K562 (cell line): ENCODE data around the gene CTCFL. TPM values are rescaled to one million over a fixed set of nuclear protein-coding genes. Genes with fewer than 3 reads are reported as not detected.
A peak's percentile ranks its signal among the peaks of the same experiment; 100 is the strongest.

Source experiments
- ATAC-seq: fragments of 200-7000 bp; cut with Tn5 transposase; 3 replicates; pipeline ENCODE4 v1.9.1; 2020; ENCODE audit warnings: moderate library complexity
- BruUV-seq: library from RNA; stranded (reverse); fragments of 400-500 nt; replicated peaks from 2 replicates; lab custom pipeline; 2021; lab: Mats Ljungman, UMichigan
- CTCF ChIA-PET: fragments of 300-600 bp; formaldehyde crosslinking; extraction: SDS; loops from one replicate; lab custom pipeline; 2021; ENCODE audit warnings: low intra/inter-chr PET ratio; lab: Yijun Ruan, JAX
- POLR2A ChIA-PET: fragments of 300-600, 350-650 bp; sonication (Branson Sonifier 250); formaldehyde crosslinking; extraction: SDS; loops from one replicate; lab custom pipeline; 2021; ENCODE audit warnings: antibody characterized with exemption, inconsistent platforms; lab: Yijun Ruan, JAX
- DNase-seq, 4 experiments: peaks; one replicate each; pipeline versions ENCODE4 v3.0.0 to v3.0.0-alpha.2; 2011 to 2018; ENCODE audit warnings: low spot score in 3 of 4, mixed read lengths in 3 of 4; ENCODE audit errors: extremely low read depth in 1 of 4
- FAIRE-seq: peaks from 2 replicates; lab custom pipeline; 2011; peaks lifted over from hg19 to GRCh38; lab: Jason Lieb, UNC
- H2AFZ ChIP-seq: 2 replicates; pipeline ENCODE4 v1.6.0; 2011; ENCODE audit warnings: low read depth, low read length, control low read depth, inconsistent platforms
- H3K27ac ChIP-seq: fragments of 200-600 bp; 3 replicates; pipeline ENCODE4 v1.8.0; 2011; ENCODE audit warnings: low read depth, mild to moderate bottlenecking, control low read depth, inconsistent platforms, low read length, moderate library complexity, mixed read lengths; ENCODE audit errors: extremely low read depth
- H3K27me3 ChIP-seq, 2 experiments: fragments of 300-600 bp in 1 of 2; 2 replicates in 1 of 2; 3 replicates in 1 of 2; pipeline versions ENCODE4 v1.6.0 to v1.8.0; 2011; ENCODE audit warnings: inconsistent platforms in 2 of 2, low read length in 2 of 2, mild to moderate bottlenecking in 1 of 2, mixed read lengths in 1 of 2, moderate library complexity in 1 of 2; ENCODE audit not compliant: control insufficient read depth in 2 of 2, insufficient read depth in 2 of 2
- H3K36me3 ChIP-seq: fragments of 300-600 bp; 3 replicates; pipeline ENCODE4 v1.8.0; 2011; ENCODE audit warnings: mild to moderate bottlenecking, low read length, inconsistent platforms; ENCODE audit not compliant: control insufficient read depth, insufficient read depth
- H3K4me1 ChIP-seq, 2 experiments: fragments of 200-600 bp in 1 of 2; replicated peaks in 1 of 2; 2 replicates in 1 of 2; 3 replicates in 1 of 2; pipeline versions ENCODE4 v1.5.1 to v1.8.0; 2011; ENCODE audit warnings: inconsistent platforms in 2 of 2, low read length in 2 of 2, mild to moderate bottlenecking in 1 of 2, mixed read lengths in 1 of 2, moderate library complexity in 1 of 2; ENCODE audit not compliant: control insufficient read depth in 2 of 2, insufficient read depth in 2 of 2
- H3K4me2 ChIP-seq: 2 replicates; pipeline ENCODE4 v1.6.1; 2011; ENCODE audit warnings: low read length, control low read depth, inconsistent platforms, mixed read lengths; ENCODE audit not compliant: insufficient read depth
- H3K4me3 ChIP-seq: fragments of 200-600 bp; sonication (generic), shearing (Covaris generic); 2 replicates; pipeline ENCODE4 v1.5.1; 2016; ENCODE audit warnings: control low read depth, inconsistent platforms
- H3K79me2 ChIP-seq: fragments of 200-600 bp; 3 replicates; pipeline ENCODE4 v1.8.0; 2011; ENCODE audit warnings: low read length, inconsistent platforms; ENCODE audit not compliant: control insufficient read depth, insufficient read depth
- H3K9ac ChIP-seq, 2 experiments: 2 replicates each; pipeline versions ENCODE4 v1.6.0 to v1.6.1; 2011; ENCODE audit warnings: low read depth in 2 of 2, low read length in 2 of 2, control low read depth in 1 of 2, inconsistent platforms in 1 of 2, mild to moderate bottlenecking in 1 of 2, mixed read lengths in 1 of 2; ENCODE audit not compliant: insufficient read depth in 1 of 2
- H3K9me1 ChIP-seq: one replicate; pipeline ENCODE4 v1.6.0; 2011; ENCODE audit warnings: inconsistent platforms, mild to moderate bottlenecking, low read length, moderate library complexity; ENCODE audit not compliant: control insufficient read depth, insufficient read depth
- H3K9me3 ChIP-seq: replicated peaks from 2 replicates; pipeline ENCODE4 v1.5.1; 2011; ENCODE audit warnings: low read depth, low read length, inconsistent platforms; ENCODE audit not compliant: control insufficient read depth, insufficient read depth
- H4K20me1 ChIP-seq: replicated peaks from 2 replicates; pipeline ENCODE4 v1.6.1; 2011; ENCODE audit warnings: low read length, inconsistent platforms, mixed read lengths; ENCODE audit not compliant: control insufficient read depth, insufficient read depth
- BCL6 ChIP-seq: fragments of 250-450 bp; sonication (Bioruptor Pico); IDR thresholded peaks from 2 replicates; pipeline ENCODE4 v1.4.0; 2020
- GTF2B ChIP-seq: IDR thresholded peaks from 2 replicates; pipeline ENCODE4 v1.6.1; 2011; ENCODE audit not compliant: insufficient read length; ENCODE audit errors: extremely low read depth
- LCOR ChIP-seq: sonication (generic); formaldehyde crosslinking; IDR thresholded peaks from 2 replicates; pipeline ENCODE4 v1.8.0; 2022; ENCODE audit warnings: mild to moderate bottlenecking, missing genetic modification reagents
- RFX1 ChIP-seq: fragments of 450-650 bp; IDR thresholded peaks from 2 replicates; pipeline ENCODE4 v1.6.1; 2016; ENCODE audit warnings: mild to moderate bottlenecking, moderate library complexity
- ZFP36 ChIP-seq: fragments of 150-350 bp; IDR thresholded peaks from 2 replicates; pipeline ENCODE4 v1.6.1; 2018; ENCODE audit warnings: low read length, low read depth; ENCODE audit not compliant: partially characterized antibody
- WGBS: fragments of 100-300 bp; shearing (Covaris generic); methylation state at CpG from one replicate; pipeline ENCODE4 v1.1.6; 2016; ENCODE audit warnings: low coverage, mixed read lengths; ENCODE audit not compliant: insufficient coverage; ENCODE audit errors: missing lambda C conversion rate; 5-methylcytosine and 5-hydroxymethylcytosine counted together
- in situ Hi-C: fragments of 300-500 bp; cut with MboI; formaldehyde crosslinking; loops from 4 replicates; pipeline ENCODE4 v1.15.0; 2018; ENCODE audit warnings: inconsistent platforms, mixed read lengths
- intact Hi-C: fragments of 100-400 bp; cut with micrococcal nuclease; formaldehyde crosslinking; loops from 2 replicates; pipeline ENCODE4 v1.14.2; 2022
- polyA plus RNA-seq, 8 experiments: library from polyadenylated mRNA; depleted of rRNA in 4 of 8; stranded (reverse) in 5 of 8; unstranded in 3 of 8; fragments of >200 nt; fragmentation: Nextera tagmentation in 2 of 8; fragmentation: Illumina TruSeq in 1 of 8; extraction: Ambion mirVana in 2 of 8; extraction: Trizol in 1 of 8; gene quantifications; 2 replicates each; pipeline versions ENCODE4 v1.2.1 to v1.2.3, GENCODE V29; 2011 to 2014; ENCODE audit warnings: inconsistent platforms in 1 of 8, missing spikeins in 1 of 8
- total RNA-seq, 7 experiments: library from RNA; depleted of rRNA in 6 of 7; stranded (reverse); fragments of >200 nt in 6 of 7; fragmentation: Illumina TruSeq in 2 of 7; extraction: Trizol in 2 of 7; gene quantifications; 2 replicates each; pipeline versions ENCODE4 v1.2.1 to v1.2.3, GENCODE V29; 2011 to 2021; ENCODE audit warnings: low replicate concordance in 1 of 7

CTCFL gene
- total and polyA plus RNA-seq, 9 of the 15 experiments (the other 6 are each of a cell fraction or from before 2014, with no cell fraction given), result 42.4 to 188 (median 111) TPM

- H3K4me3 ChIP-seq, result no peak overlapping the region
- H3K4me2 ChIP-seq, result no peak overlapping the region
- FAIRE-seq (no peak), ATAC-seq (no peak), DNase-seq (no peak)
- ChIA-PET CTCF (no interaction called here), POLR2A (interaction anchor here (1.1 to 1.3 kb wide), 3 partner anchors 12 to 46 kb away, joined by 3 to 6 read pairs (median 4); no protein-coding TSS in a partner anchor)
- no peaks in the 10 kb centered on the region for H3K27me3 ChIP-seq
- H3K36me3 ChIP-seq, result no peaks in the 10 kb centered on the region; the same call in 2 of the 3 replicates
- H4K20me1 ChIP-seq, result no peaks in the 10 kb centered on the region
- no peaks in the 10 kb centered on the region for H3K79me2 ChIP-seq
- WGBS, result 79% methylated on average over 3 of the region's 3 CpGs
- peaks cover 4% of the 10 kb centered on the region for H3K9me1 ChIP-seq
- H2AFZ ChIP-seq, result no peak overlapping the region
- intact Hi-C loops (no loop called here), in situ Hi-C loops (no loop called here)
- no peak overlapping the region for H3K27ac ChIP-seq
- H3K9ac ChIP-seq, result no peak overlapping the region
- peaks cover 36 to 55% of the 10 kb centered on the region in 2 experiments for H3K4me1 ChIP-seq
- peak; percentile 67 for TF ChIP-seq RFX1
- peak; percentile 92 for TF ChIP-seq ZFP36
- no peak for TF ChIP-seq GTF2B
- no peak for TF ChIP-seq BCL6 (CRISPR knock-in tag)
- no peak for TF ChIP-seq LCOR (CRISPR knock-in tag)
- H3K9me3 ChIP-seq, result peaks cover 5% of the 10 kb centered on the region; the same call in 1 of the 2 replicates
- BruUV-seq, result no TSS peak
Observed at GRCh38 chr20:57455386-57455785, 69.6 kb downstream of the CTCFL start.
